COLO829 (cell line): ENCODE results near the gene PIGR.
A peak's percentile ranks its signal among the peaks of the same experiment; 100 is the strongest.

Experiments
- DNase-seq: peaks from one replicate; pipeline ENCODE4 v3.0.0; 2012; ENCODE audit warnings: low spot score

PIGR gene

GRCh38 chr1:206946261-206946660 is at the start of gene PIGR:
Gene PIGR (minus strand): TSS chr1:206946466. CDS start chr1:206940531, 5,935 bp downstream.
- no peak for DNase-seq

- no peak for DNase-seq
These were observed 46.5 kb upstream of the PIGR start for GRCh38 chr1:206992790-206993189.

GRCh38 chr1:206987873-206988272 is 41.6 kb upstream of the PIGR start:
- no peak for DNase-seq

- no peak for DNase-seq
These were observed 40.6 kb upstream of the PIGR start for GRCh38 chr1:206986885-206987284.

- no peak for DNase-seq
These were observed 40.1 kb upstream of the PIGR start for GRCh38 chr1:206986402-206986801.

GRCh38 chr1:206985162-206985749 is 39.0 kb upstream of the PIGR start:
- DNase-seq = no peak

GRCh38 chr1:206982216-206982615 is 36.0 kb upstream of the PIGR start:
- DNase-seq = peak; percentile 83

GRCh38 chr1:206979379-206980043 is 33.2 kb upstream of the PIGR start:
- DNase-seq = peak; percentile 38

- DNase-seq = no peak
These were observed 32.0 kb upstream of the PIGR start for GRCh38 chr1:206978259-206978658.

- DNase-seq = no peak
These were observed 29.0 kb upstream of the PIGR start for GRCh38 chr1:206975306-206975705.

- no peak for DNase-seq
These were observed 27.9 kb upstream of the PIGR start for GRCh38 chr1:206974140-206974539.

- no peak for DNase-seq
These were observed 26.5 kb upstream of the PIGR start for GRCh38 chr1:206972728-206973127.

- DNase-seq = no peak
These were observed 24.9 kb upstream of the PIGR start for GRCh38 chr1:206971029-206971655.

GRCh38 chr1:206970446-206970845 is 24.2 kb upstream of the PIGR start, which contains the start of gene FCAMR:
Gene FCAMR (minus strand): TSS chr1:206970460. CDS start chr1:206970125, 335 bp downstream.
- no peak for DNase-seq

GRCh38 chr1:206969090-206969489 is 22.8 kb upstream of the PIGR start:
- DNase-seq = no peak

GRCh38 chr1:206967096-206967849 is 21.0 kb upstream of the PIGR start:
- DNase-seq = no peak

- no peak for DNase-seq
These were observed 19.5 kb upstream of the PIGR start for GRCh38 chr1:206965781-206966180.

- DNase-seq = no peak
These were observed 17.5 kb upstream of the PIGR start for GRCh38 chr1:206963740-206964139.

- DNase-seq = no peak
These were observed 16.9 kb upstream of the PIGR start for GRCh38 chr1:206963119-206963712.

- DNase-seq = no peak
These were observed 16.0 kb upstream of the PIGR start for GRCh38 chr1:206962272-206962671.

GRCh38 chr1:206961668-206962067 is 15.4 kb upstream of the PIGR start:
- no peak for DNase-seq

GRCh38 chr1:206960676-206961386 is 14.6 kb upstream of the PIGR start:
- DNase-seq = no peak
